Tibial artery (tissue), 4 donors: ENCODE results near the gene GATD1.

Source experiments
- DNase-seq, 2 donors: peaks; one replicate each; pipeline ENCODE4 v3.0.0-alpha.2; 2019
- H3K27ac ChIP-seq, 2 donors: fragments of 200-600 bp; sonication (generic) in 1 of 2; 1 replicate in 1 of 2; 2 replicates in 1 of 2; pipeline ENCODE4 v1.5.1; 2018 to 2019; ENCODE audit warnings: mild to moderate bottlenecking in 1 of 2
- H3K27me3 ChIP-seq, 2 donors: fragments of 200-600 bp; sonication (generic) in 1 of 2; one replicate each; pipeline versions ENCODE4 v1.5.1 to v1.6.0; 2016 to 2019
- H3K36me3 ChIP-seq, 3 donors: fragments of 200-600 bp; sonication (generic) in 2 of 3; one replicate each; pipeline ENCODE4 v1.5.1; 2016 to 2019; ENCODE audit warnings: mild to moderate bottlenecking in 2 of 3
- H3K4me1 ChIP-seq, 4 donors: fragments of 200-600 bp; sonication (generic) in 2 of 4; 1 replicate in 3 of 4; 2 replicates in 1 of 4; pipeline ENCODE4 v1.5.1; 2016 to 2019
- H3K4me3 ChIP-seq, 2 donors: fragments of 200-600 bp; sonication (generic) in 1 of 2; 1 replicate in 1 of 2; 2 replicates in 1 of 2; pipeline ENCODE4 v1.5.1; 2018 to 2019; ENCODE audit warnings: mild to moderate bottlenecking in 2 of 2
- H3K9me3 ChIP-seq, 3 donors: fragments of 200-600 bp; sonication (generic) in 1 of 3; one replicate each; pipeline ENCODE4 v1.5.1; 2016 to 2019
- intact Hi-C: fragments of 100-400 bp; cut with DNase I; formaldehyde crosslinking; loops from one replicate; pipeline ENCODE4 v1.15.0; 2023; ENCODE audit warnings: low total_unique reads
- TF ChIP-seq, protein P1 (sequence below), 2 experiments: fragments of 200-600 bp in 1 of 2; fragments of 450-650 bp in 1 of 2; IDR thresholded peaks; one replicate each; pipeline ENCODE4 v1.5.1; 2017 to 2019; ENCODE audit warnings: antibody characterized with exemption in 2 of 2, mild to moderate bottlenecking in 1 of 2, moderate library complexity in 1 of 2

Gene GATD1

DNA sequence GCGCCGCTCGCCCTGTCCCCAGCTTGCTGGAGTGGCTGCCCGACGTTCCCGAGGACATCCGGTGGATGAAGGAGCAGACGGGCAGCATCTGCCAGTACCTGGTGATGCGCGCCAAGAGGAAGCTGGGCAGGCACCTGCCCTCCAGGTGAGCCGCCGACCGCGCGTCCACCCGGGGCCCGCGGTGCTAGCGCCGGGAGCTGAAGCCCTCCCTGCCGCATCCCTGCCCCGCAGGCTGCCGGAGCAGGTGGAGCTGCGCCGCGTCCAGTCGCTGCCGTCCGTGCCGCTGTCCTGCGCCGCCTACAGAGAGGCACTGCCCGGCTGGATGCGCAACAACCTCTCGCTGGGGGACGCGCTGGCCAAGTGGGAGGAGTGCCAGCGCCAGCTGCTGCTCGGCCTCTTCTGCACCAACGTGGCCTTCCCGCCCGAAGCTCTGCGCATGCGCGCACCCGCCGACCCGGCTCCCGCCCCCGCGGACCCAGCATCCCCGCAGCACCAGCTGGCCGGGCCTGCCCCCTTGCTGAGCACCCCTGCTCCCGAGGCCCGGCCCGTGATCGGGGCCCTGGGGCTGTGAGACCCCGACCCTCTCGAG is 47.1 kb upstream of the GATD1 start:
- Histone ChIP-seq H3K27me3 (peaks cover 0 to 54% of the 10 kb centered on the region in 2 donors), H3K9me3 (no peaks in the 10 kb centered on the region), H3K4me1 (peaks cover 5 to 84% (median 45%) of the 10 kb centered on the region in 4 donors), H3K36me3 (peaks cover 44 to 47% (median 46%) of the 10 kb centered on the region in 3 donors), H3K27ac (no peak overlapping the region), H3K4me3 (no peak overlapping the region)
- intact Hi-C loops: no loop called here
- no peak for DNase-seq
- TF ChIP-seq, protein P1, sequence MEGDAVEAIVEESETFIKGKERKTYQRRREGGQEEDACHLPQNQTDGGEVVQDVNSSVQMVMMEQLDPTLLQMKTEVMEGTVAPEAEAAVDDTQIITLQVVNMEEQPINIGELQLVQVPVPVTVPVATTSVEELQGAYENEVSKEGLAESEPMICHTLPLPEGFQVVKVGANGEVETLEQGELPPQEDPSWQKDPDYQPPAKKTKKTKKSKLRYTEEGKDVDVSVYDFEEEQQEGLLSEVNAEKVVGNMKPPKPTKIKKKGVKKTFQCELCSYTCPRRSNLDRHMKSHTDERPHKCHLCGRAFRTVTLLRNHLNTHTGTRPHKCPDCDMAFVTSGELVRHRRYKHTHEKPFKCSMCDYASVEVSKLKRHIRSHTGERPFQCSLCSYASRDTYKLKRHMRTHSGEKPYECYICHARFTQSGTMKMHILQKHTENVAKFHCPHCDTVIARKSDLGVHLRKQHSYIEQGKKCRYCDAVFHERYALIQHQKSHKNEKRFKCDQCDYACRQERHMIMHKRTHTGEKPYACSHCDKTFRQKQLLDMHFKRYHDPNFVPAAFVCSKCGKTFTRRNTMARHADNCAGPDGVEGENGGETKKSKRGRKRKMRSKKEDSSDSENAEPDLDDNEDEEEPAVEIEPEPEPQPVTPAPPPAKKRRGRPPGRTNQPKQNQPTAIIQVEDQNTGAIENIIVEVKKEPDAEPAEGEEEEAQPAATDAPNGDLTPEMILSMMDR (IDR thresholded peaks at IDR 0.05): no peak

DNA sequence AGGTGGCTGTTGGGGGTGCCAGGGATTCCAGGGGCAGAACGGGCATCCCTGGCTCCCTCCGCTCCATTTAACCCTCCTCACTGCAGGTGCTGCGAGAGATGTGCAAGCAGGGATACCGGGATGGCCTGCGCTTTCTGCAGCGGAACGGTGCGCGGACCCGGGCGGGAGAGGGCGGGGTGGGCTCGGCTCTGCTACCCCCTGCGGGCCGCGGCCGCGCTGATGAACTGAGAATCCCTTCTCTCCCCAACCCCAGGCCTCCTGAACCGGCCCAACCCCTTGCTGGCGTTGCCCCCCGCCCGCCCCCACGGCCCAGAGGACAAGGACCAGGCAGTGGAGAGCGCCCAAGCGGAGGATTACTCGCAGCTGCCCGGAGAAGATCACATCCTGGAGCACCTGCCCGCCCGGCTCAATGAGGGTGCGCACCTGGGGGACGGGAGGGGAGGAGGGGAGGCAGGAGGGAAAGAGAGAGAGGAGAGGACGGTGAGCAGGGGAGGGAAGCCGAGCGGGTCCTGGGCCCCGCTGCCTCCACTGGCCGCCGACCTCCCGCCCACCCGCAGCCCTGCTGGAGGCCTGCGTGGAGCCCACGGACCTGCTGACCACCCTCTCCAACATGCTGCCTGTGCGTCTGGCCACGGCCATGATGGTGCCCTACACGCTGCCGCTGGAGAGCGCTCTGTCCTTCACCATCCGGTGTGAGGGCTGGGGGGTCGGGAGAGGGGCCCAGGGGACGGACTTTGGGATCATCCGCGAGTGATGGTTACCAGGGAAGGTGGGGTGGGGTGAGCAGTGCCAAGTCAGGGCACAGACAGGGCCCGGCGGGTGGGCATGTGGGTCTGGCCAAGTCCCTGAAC is 46.4 kb upstream of the GATD1 start:
- Histone ChIP-seq H3K27me3 (peaks cover 0 to 47% of the 10 kb centered on the region in 2 donors), H3K9me3 (no peaks in the 10 kb centered on the region), H3K4me3 (no peak overlapping the region), H3K27ac (no peak overlapping the region), H3K36me3 (peaks cover 44 to 47% (median 46%) of the 10 kb centered on the region in 3 donors), H3K4me1 (peaks cover 5 to 82% (median 44%) of the 10 kb centered on the region in 4 donors)
- TF ChIP-seq, protein P1 (IDR thresholded peaks at IDR 0.05): no peak
- no peak for DNase-seq
- intact Hi-C loops: no loop called here

DNA sequence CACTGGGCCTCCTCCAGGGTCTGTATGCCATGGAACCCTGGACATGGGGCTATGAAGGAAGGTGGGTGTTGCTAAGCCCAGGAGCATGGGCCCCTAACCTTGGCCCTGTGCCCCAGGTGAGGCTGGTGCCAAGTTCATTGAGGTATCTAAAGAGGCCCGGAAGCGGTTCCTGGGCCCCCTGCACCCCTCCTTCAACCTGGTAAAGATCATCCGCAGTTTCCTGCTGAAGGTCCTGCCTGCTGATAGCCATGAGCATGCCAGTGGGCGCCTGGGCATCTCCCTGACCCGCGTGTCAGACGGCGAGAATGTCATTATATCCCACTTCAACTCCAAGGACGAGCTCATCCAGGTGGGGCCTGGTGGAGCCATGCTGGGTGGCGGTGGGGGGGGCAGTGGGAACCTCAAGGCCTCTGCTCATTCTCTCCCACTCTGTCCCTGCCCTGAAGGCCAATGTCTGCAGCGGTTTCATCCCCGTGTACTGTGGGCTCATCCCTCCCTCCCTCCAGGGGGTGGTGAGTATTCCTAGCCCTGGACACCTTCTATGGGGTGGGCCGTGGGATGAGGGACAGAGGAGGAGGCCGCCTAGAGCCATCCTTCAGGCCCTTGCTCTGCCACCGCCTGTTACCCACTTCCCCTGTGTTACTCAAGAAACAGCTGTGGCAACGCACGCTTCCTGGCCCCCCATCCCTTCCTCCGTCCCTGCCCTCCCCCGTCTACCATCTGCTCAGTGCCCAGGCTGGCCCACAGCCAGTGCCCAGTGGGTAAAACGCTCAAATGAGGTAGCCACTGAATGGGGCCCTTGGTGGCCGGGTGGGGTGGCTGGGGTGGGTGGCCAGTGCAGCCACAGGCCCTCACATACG is 44.5 kb upstream of the GATD1 start:
- no peaks in the 10 kb centered on the region for H3K9me3 ChIP-seq
- peak in 1 of 2 donors; percentile 65 for DNase-seq
- peaks cover 5 to 69% (median 33%) of the 10 kb centered on the region in 4 donors for H3K4me1 ChIP-seq
- H3K36me3 ChIP-seq: peaks cover 44 to 47% (median 46%) of the 10 kb centered on the region in 3 donors
- intact Hi-C loops: no loop called here
- H3K27ac ChIP-seq: peak overlapping the region; percentile 97 to 100
- H3K27me3 ChIP-seq: peaks cover 0 to 27% of the 10 kb centered on the region in 2 donors
- peak overlapping the region; percentile 88 to 97 for H3K4me3 ChIP-seq
- TF ChIP-seq, protein P1 (IDR thresholded peaks at IDR 0.05): no peak

DNA sequence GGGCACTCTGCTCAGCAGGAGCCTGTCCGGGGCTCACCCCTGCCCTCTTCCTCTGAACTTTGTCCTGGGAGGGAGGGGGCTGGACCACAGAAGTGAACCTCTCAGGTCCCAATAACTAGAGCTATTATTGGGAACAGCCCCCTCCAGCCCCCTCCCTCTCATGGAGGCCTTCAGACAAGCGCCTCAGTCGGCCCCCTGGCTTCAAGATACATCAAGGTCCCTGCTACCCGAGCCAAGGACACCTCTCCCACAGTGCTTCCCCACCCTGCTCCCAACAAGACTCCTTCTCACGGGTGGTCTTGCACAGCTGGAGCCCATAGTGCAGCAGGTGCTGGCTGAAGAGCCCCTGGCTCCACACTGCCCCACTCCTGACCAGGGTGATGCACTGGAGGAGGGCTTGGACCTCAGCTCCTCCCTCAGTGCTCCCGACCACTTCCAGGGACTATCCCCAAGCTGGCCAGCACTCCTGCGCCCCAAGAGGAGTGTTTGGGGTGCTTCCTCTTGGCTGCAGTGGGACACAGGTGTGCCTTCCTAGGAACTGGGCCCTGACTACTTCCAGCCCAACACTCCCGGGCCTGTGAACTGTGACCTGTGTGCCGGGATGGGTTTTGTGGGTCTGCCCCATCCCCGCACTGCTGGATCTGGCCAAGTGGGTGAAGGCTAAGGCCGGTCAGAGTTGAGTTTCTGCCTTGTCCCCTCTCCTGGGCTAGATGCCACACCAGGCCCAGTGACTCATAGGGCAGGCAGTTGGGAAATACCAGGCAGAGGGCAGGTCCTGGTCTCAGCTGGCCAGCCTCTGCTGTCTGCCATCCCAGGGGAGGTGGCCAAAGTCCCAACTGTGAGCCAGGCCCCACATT is 43.6 kb upstream of the GATD1 start:
- Histone ChIP-seq H3K36me3 (peaks cover 43 to 46% (median 46%) of the 10 kb centered on the region in 3 donors), H3K4me3 (peak overlapping the region; percentile 88 to 97), H3K4me1 (peaks cover 5 to 63% (median 28%) of the 10 kb centered on the region in 4 donors), H3K9me3 (no peaks in the 10 kb centered on the region), H3K27ac (peak overlapping the region; percentile 97 to 100), H3K27me3 (peaks cover 0 to 19% of the 10 kb centered on the region in 2 donors)
- TF ChIP-seq, protein P1 (IDR thresholded peaks at IDR 0.05): no peak
- intact Hi-C loops: no loop called here
- peak; percentile 91 to 97 for DNase-seq
